HG03457 (cell line): ENCODE results near the gene SLC2A3.
"Not testable (repeated sequence)": the region's sequence is repeated elsewhere in the genome, so short reads cannot be mapped to it uniquely, and the experiment has no call there.

Experiments
- ATAC-seq: cut with Tn5 transposase; IDR thresholded peaks from one replicate; pipeline ENCODE4 v1.9.1; 2021; ENCODE audit warnings: moderate number of reproducible peaks; ENCODE audit not compliant: unreplicated experiment

SLC2A3 gene

DNA sequence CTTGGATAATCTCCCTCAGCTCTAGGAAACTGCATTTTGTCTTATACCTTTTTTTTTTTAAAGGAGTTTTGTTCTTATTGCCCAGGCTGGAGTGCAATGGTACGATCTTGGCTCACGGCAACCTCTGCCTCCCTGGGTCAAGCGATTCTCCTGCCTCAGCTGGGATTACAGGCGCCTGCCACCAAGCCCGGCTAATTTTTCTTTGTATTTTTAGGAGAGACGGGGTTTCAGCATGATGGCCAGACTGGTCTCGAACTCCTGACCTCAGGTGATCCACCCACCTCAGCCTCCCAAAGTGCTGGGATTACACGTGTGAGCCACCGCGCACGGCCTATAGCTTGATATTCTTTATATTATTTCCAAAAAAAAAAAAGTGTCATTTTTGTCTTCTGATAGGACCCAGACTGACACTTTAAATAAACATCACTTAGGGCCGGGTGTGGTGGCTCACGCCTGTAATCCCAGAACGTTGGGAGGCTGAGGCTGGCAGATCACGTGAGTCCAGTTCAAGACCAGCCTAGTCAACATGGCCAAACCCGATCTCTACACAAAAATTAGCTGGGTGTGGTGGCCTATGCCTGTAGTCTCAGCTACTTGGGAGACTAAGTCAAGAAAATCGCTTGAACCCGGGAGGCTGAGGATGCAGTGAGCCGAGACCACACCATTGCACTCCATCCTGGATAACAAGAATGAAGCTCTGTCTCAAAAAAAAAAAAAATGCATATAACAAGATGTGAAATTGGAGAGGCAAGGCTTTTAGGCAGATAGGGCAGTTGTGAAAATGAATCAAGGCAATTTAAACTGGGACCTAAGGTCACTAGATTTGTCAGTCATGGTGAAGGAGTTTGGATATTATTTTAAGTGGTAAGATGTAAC, 18.4 kb downstream of the SLC2A3 start:
- ATAC-seq = no peak

- no peak for ATAC-seq
Observed at GRCh38 chr12:7916936-7917335, 19.1 kb downstream of the SLC2A3 start.

DNA sequence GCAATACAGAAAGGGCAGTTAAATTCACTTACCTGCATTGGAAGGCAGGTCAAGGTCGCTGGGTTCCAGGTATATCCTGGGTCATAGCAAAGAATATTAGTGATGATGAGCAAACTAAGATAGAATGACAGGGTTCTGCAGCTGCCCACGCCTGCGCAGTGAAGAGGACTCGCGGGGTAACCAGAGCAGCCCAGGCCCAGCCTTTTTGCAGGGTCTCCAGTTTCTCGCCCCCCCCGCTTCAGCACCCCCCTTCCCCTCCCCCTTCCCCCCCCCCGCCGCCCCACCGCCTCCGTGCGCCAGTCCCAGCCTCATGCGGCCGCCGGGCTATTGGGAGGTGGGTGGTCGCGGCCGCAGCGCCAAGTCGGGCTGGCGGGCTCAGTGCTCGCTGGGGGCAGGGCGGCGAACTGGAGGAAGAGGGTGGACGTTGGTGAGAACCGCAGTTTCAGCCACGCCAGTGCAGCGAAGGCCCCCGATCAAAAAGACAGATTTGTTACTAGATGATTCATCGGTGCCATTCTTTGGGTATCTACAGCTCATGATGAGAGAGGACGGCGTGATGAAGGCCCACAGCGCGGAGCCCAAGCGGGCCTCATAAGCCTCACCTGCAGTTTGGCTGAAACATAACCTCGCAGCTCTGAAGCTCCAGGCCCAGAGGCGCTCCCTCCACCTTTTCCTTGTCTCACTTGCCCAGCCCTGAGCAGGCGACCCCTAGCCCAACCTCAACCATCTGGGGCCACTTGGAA, 20.2 kb downstream of the SLC2A3 start:
- ATAC-seq = no peak

GRCh38 chr12:7910106-7910505, 25.9 kb downstream of the SLC2A3 start:
- not testable (repeated sequence) for ATAC-seq

DNA sequence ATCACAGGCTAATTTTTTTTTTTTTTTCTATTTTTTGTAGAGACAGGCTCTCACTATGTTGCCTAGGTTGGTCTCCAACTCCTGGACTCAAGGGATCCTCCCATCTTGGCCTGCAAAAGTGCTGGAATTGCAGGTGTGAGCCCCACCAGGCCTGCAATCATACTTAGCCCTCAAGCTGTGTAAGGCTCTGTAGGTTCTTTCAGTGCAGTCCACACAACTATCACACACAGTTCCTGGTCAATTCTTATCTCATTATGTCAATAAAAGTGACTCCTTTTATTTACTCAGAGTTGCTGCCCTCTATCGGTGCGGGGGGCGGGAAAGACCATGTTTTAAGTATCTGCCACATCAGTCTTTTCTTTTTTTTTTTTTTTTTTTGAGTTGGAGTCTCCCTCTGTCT, 29.0 kb downstream of the SLC2A3 start:
- ATAC-seq = no peak

- not testable (repeated sequence) for ATAC-seq
Observed at GRCh38 chr12:7906303-7906702, 29.7 kb downstream of the SLC2A3 start.

DNA sequence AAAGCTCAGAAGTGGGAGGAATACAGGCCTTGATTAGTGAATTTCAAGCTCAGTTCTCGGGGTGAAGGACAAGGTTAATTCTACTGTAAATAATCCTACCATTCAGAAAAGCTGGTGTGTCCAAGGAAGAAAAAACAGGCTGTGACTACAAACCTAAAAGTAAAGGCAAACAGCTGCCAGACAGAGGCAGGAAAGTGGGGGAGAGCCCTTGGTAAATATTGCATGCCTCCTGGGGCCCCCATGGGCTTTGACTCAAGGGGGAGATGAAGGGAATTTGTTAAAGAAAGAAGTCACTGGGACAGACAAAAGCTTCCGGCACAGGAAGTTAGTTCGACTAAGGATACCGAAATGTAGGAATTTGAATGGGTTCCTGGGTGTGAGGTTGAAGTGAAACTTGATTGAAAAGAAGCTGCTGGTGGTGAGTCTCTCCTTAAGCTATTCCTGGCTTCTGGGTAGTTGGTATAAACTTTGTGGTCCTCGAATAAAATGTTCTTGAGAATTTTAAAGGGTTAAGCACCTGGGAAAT, 30.3 kb downstream of the SLC2A3 start:
- not testable (repeated sequence) for ATAC-seq

DNA sequence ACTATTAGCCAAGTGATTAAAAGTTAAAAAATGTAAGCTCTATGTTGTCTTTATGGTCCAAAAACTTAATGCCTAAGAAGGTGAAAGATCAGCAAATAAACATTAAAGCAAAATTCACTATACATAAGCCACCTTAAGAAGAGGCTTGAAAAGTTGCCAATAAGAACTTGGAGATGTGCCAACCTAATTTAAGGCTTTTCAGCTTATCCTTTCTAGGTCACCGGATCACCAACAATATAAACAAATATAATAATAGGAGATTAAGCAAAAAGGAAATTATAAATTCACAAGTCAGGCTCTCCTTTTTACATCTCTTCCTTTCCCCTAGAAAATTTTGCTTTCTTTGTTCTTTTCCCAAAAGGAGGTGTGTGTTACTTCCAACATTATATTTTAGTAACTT, 30.9 kb downstream of the SLC2A3 start:
- no peak for ATAC-seq

DNA sequence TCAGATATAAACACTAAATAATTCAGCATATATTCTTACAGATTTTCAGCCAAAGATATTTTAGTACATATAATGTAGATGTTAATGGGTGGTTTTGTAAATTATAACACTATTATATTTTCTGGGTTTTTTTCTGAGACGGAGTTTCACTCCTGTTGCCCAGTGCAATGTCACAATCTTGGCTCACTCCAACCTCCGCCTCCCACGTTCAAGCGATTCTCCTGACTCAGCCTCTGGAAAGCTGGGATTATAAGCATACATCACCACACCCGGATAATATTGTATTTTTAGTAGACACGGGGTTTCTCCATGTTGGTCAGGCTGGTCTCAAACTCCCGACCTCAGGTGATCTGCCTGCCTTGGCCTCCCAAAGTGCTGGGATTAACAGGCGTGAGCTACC, 33.6 kb downstream of the SLC2A3 start:
- not testable (repeated sequence) for ATAC-seq

DNA sequence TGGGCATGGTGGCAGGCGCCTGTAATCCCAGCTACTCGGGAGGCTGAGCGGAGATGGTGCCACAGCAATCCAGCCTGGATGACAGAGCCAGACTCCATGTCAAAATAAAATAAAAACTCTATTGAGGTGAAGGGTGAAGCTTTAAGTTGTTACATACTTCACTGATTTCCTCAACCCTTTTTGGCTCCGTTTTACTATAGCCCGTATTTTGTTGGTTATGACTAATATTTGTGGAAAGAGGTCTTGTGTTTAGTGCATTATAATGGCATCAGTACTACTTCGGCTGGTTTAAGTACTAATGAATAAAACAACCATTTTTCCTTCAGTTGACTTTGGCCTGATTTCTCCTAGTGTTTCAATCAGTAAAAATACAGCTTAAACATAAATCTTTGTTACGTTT, 36.2 kb downstream of the SLC2A3 start:
- no peak for ATAC-seq

GRCh38 chr12:7896726-7897125, 39.3 kb downstream of the SLC2A3 start:
- not testable (repeated sequence) for ATAC-seq

DNA sequence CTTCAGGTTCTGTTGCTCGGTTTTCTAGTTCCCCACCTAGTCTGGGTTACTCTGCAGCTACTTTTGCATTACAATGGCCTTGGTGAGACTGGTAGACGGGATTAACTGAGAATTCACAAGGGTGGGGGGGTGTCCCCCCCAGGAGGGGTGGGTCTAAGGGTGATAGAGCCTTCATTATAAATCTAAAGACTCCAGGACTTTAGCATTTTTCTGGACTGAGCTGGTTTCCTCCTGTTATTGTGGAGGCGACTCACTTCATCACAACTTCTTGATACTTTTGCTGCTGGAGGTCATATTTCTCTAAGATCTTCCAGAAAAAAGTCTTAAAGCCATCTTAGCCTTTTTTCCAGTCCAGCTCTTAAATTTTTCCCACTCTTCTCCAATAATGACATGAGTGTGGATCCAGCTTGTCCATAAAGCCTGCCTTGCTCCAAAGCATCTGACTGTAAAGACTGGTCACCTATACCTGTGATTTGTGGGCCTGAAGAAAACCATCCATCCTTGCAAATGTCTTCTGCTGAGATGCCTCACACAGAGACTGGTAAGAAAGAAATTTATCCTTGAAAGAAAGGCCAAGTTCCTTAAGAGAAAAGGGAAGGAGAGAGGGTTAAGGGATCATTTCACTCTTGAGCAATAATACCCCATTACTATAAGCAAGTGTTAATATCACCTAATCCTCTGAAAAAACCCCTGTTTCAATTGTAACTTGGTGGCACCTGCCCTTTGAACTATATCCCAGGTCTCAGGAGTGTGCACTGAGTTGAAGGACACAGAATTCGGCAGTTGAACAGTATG, 43.6 kb downstream of the SLC2A3 start:
- ATAC-seq = no peak

DNA sequence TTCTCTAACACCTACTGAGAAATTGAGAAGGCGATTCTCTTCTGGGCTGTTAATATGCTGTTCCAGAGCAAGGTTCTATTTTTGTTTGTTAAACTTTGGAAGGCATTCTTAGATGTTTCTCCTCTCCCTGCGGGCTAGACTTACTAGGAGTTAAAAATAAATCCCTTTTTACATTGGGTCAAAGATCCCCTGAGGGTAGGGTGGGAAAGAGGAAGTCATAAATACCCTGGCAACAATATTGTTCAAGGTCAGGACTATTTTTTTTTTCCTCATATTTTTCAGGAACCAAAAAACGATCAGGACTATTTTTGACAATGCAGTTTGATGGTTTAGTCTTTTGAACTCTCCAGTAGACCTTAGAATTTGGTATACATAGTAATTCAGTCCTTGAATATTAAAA, 51.3 kb downstream of the SLC2A3 start:
- no peak for ATAC-seq

DNA sequence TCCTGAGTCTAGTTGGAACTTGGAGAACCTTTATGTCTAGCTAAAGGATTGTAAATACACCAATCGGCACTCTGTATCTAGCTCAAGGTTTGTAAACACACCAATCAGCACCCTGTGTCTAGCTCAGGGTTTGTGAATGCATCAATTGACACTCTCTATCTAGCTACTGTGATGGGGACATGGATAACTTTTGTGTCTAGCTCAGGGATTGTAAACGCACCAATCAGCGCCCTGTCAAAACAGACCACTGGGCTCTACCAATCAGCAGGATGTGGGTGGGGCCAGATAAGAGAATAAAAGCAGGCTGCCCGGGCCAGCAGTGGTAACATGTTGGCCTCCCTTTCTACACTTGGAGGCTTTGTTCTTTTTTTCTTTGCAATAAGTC, 54.3 kb downstream of the SLC2A3 start:
- ATAC-seq = not testable (repeated sequence)

DNA sequence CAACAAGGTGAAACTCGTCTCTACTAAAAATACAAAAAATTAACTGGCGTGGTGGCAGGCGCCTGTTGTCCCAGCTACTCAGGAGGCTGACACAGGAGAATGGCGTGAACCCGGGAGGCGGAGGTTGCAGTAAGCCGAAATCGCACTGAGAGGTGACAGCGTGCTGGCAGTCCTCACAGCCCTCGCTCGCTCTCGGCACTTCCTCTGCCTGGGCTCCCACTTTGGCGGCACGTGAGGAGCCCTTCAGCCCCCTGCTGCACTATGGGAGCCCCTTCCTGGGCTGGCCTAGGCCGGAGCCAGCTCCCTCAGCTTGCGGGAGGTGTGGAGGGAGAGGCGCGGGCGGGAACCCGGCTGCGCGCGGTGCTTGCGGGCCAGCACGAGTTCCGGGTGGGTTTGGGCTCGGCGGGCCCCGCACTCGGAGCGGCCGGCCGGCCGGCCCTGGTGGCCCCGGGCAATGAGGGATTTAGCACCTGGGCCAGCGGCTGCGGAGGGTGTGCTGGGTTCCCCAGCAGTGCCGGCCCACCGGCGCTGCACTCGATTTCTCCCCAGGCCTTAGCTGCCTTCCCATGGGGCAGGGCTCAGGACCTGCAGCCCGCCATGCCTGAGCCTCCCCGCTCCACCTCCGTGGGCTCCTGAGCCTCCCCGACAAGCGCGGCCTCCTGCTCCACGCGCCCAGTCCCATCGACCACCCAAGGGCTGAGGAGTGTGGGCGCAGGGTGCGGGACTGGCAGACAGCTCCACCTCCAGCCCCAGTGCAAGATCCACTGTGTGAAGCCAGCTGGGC, 54.8 kb downstream of the SLC2A3 start:
- not testable (repeated sequence) for ATAC-seq

DNA sequence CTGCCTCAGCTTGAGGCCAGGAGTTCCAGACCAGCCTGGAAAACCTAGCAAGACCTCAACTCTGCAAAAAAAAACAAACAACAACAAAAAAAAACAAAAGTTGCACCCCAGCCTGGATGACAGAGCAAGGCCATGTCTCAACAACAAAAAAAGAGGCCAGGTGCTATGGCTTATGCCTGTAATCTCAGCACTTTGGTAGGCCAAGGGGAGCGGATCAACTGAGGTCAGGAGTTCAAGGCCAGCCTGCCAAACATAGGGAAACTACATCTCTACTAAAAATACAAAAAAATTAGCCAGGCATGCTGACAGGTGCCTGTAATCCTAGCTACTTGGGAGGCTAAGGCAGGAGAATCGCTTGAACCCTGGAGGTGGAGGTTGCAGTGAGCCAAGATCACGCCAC, 56.7 kb downstream of the SLC2A3 start:
- no peak for ATAC-seq

DNA sequence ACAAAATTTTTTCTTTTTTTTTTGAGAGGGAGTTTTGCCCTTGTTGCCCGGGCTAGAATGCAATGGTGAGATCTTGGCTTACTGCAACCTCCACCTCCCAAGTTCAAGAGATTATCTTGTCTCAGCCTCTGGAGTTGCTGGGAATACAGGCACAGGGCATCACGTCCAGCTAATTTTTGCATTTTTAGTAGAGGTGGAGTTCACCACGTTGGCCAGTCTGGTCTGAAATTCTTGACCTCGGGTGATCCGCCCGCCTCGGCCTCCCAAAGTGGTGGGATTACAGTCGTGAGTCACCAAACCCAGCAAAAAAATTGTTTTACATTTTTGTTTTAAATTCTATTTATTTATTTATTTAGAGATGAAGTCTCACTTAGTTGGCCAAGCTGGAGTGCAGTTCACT, 58.6 kb downstream of the SLC2A3 start:
- no peak for ATAC-seq

DNA sequence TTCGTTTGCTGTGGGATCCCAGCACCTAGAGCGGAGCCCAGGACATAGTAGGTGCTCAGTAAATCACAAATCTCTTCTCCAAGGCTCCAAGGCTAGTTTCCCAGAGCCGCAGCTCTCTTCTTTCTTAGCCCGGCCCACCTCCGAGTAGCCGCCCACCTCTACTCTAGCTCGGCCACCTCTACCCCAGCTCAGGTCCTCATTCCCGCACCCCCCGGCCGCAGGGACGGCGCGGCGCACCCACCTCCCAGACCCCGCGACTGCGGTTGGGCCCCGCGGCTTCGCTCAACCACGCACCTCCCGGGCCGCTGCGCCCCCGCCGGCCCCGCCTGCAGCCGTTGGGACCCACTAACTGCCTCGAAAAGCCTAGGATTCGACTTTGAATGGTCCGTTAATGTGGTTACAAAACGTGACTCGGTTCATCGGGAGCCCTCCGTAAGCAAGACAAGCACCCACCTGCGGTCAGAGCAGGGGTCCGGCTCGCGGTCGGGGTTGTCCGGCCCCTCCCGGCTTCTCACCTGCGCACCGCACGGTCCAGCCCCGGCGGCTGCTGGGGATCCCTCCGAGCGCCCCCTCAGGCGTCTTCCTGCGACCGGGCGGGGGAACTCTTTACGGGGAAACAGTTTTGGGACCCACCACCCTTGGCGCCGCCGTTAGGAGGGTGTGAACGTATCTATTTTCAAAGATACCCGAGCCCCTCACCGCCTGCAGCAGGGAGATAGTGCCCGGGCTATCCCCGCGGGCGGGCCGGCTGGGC, 63.2 kb downstream of the SLC2A3 start, which contains the start of gene SLC2A14:
Gene SLC2A14 (minus strand): TSS at position 350 of the 754 bp plus-strand sequence. CDS start 3,035 bp downstream, outside the sequence.
- ATAC-seq = no peak

DNA sequence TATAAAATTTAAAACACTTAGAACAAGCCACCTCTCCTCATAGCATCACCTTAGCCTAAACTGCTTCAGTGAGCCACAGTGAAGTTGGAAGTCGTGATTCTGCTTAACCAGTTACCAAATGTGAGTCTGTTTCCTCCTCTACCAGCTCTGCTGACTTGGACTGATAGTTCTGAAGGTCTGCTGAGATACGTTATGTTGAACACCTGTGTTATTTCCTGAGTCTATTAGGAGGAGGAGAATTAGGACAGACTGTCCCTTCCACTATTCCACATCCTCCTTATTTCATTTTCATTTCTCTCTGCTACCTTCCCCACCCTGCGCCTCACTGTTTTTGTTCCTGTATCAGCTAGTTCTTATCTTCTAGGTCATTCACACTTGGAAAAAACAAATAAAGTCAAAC, 65.7 kb downstream of the SLC2A3 start:
- ATAC-seq = no peak
